ENCODE results near the gene TBC1D22A. TPM values are rescaled to one million over a fixed set of nuclear protein-coding genes. Genes with fewer than 3 reads are reported as not detected.

TBC1D22A gene
- total RNA-seq, 1 experiment from 2014 or later: 32.6 TPM

GRCh38 chr22:47155131-47155885 is 392.9 kb downstream of the TBC1D22A start:
- Mint-ChIP-seq H3K4me1 (ENCODE audit: low read depth, unreplicated experiment) (no peaks in the 10 kb centered on the region), H3K27ac (ENCODE audit: unreplicated experiment) (no peak overlapping the region), H3K27me3 (ENCODE audit: insufficient read depth, unreplicated experiment) (no peaks in the 10 kb centered on the region), H3K36me3 (ENCODE audit: insufficient read depth, unreplicated experiment) (peaks cover 18% of the 10 kb centered on the region), H3K4me3 (ENCODE audit: unreplicated experiment) (no peak overlapping the region), H3K9me3 (ENCODE audit: unreplicated experiment) (no peaks in the 10 kb centered on the region)
- no peak for TF ChIP-seq CTCF (IDR thresholded peaks at IDR 0.05; ENCODE audit: insufficient read depth in 1 of 2, low read depth in 1 of 2, low read length in 1 of 2, severe bottlenecking in 1 of 2, unreplicated experiment in 1 of 2)
- no peak overlapping the region for H3K4me3 ChIP-seq (ENCODE audit: low read depth, low read length)
- no peaks in the 10 kb centered on the region for H3K9me3 ChIP-seq
- CTCF ChIA-PET: no interaction called here
- H3K27me3 ChIP-seq (replicated peaks; ENCODE audit: control insufficient read depth, insufficient read depth, low read length): no peaks in the 10 kb centered on the region
- intact Hi-C loops (cut with micrococcal nuclease; ENCODE audit: unreplicated experiment): no loop called here
- no peaks in the 10 kb centered on the region for H3K4me1 ChIP-seq
- H3K36me3 ChIP-seq (ENCODE audit: control insufficient read depth, insufficient read depth, low read length): no peaks in the 10 kb centered on the region
- POLR2A ChIA-PET: no interaction called here
- BruUV-seq (replicated peaks): no TSS peak
- no peak for DNase-seq

DNA sequence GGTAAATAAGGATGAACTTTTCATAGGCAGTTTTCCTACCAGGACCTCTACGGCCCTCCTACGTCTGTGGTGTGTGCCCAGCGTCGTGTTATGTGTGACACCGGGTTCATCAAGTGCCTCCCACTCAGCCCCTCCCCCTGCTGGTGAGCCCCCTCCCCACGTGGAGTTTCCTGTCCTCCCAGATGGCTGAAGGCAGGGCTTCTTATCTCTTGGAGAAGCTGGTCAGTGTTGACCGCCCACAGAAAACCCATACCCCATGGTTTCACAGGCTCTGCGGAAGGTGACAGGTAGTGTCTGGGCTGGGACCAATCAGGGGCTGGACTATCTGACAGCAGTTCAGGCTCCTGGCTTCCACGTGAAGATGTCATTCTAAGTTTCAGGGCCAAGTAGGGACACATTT is 393.5 kb downstream of the TBC1D22A start:
- H3K27me3 Mint-ChIP-seq (ENCODE audit: insufficient read depth, unreplicated experiment): no peaks in the 10 kb centered on the region
- Histone ChIP-seq H3K9me3 (no peaks in the 10 kb centered on the region), H3K4me1 (no peaks in the 10 kb centered on the region), H3K4me3 (ENCODE audit: low read depth, low read length) (no peak overlapping the region), H3K27me3 (replicated peaks; ENCODE audit: control insufficient read depth, insufficient read depth, low read length) (no peaks in the 10 kb centered on the region), H3K36me3 (ENCODE audit: control insufficient read depth, insufficient read depth, low read length) (no peaks in the 10 kb centered on the region)
- CTCF ChIA-PET: no interaction called here
- no peaks in the 10 kb centered on the region for H3K9me3 Mint-ChIP-seq (ENCODE audit: unreplicated experiment)
- BruUV-seq (replicated peaks): no TSS peak
- H3K4me1 Mint-ChIP-seq (ENCODE audit: low read depth, unreplicated experiment): no peaks in the 10 kb centered on the region
- no peak overlapping the region for H3K27ac Mint-ChIP-seq (ENCODE audit: unreplicated experiment)
- no peak for DNase-seq
- H3K4me3 Mint-ChIP-seq (ENCODE audit: unreplicated experiment): no peak overlapping the region
- TF ChIP-seq CTCF (IDR thresholded peaks at IDR 0.05; ENCODE audit: insufficient read depth in 1 of 2, low read depth in 1 of 2, low read length in 1 of 2, severe bottlenecking in 1 of 2, unreplicated experiment in 1 of 2): no peak
- POLR2A ChIA-PET: no interaction called here
- intact Hi-C loops (cut with micrococcal nuclease; ENCODE audit: unreplicated experiment): no loop called here
- peaks cover 18% of the 10 kb centered on the region for H3K36me3 Mint-ChIP-seq (ENCODE audit: insufficient read depth, unreplicated experiment)

DNA sequence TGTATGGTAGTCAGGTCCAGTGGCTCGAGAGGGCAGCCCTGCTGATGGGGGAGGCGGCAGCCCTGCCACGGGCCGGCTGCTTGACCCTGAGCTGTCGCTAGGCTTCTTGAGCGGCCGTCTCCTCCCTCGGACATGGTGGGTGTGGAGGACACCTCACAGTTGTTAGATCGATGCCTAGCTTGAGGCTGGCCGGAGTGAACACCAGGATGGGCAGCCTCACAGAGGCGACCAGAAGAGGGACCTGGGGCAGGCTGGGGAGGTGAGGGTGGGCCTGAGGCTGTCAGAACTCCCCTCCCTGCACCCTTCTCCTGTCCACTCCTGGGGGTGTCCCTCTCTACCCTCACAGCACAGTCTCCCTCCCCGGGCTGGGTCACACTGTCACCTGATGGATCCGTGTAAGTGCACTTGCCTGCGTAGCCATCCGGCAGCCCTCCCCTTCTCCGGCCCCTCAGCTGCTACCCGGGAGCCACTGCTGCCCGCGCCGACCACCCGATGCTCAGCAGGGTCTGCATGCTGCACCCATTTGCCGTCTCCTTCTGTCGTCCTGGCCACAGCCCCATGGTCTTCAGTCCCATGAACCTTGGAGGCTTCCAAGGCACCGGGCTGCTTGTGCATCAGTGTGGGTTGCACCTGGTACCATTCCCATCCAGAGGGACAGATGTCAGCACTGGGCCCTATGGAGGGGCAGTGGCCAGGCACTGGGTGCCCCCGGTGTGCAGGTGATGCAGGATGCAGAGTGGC is 394.1 kb downstream of the TBC1D22A start:
- Mint-ChIP-seq H3K27me3 (ENCODE audit: insufficient read depth, unreplicated experiment) (no peaks in the 10 kb centered on the region), H3K4me3 (ENCODE audit: unreplicated experiment) (no peak overlapping the region), H3K36me3 (ENCODE audit: insufficient read depth, unreplicated experiment) (peaks cover 18% of the 10 kb centered on the region), H3K27ac (ENCODE audit: unreplicated experiment) (no peak overlapping the region), H3K4me1 (ENCODE audit: low read depth, unreplicated experiment) (no peaks in the 10 kb centered on the region), H3K9me3 (ENCODE audit: unreplicated experiment) (no peaks in the 10 kb centered on the region)
- no peak for TF ChIP-seq CTCF (IDR thresholded peaks at IDR 0.05; ENCODE audit: insufficient read depth in 1 of 2, low read depth in 1 of 2, low read length in 1 of 2, severe bottlenecking in 1 of 2, unreplicated experiment in 1 of 2)
- H3K27me3 ChIP-seq (replicated peaks; ENCODE audit: control insufficient read depth, insufficient read depth, low read length): no peaks in the 10 kb centered on the region
- DNase-seq: no peak
- ChIA-PET CTCF (no interaction called here), POLR2A (no interaction called here)
- no TSS peak for BruUV-seq (replicated peaks)
- intact Hi-C loops (cut with micrococcal nuclease; ENCODE audit: unreplicated experiment): no loop called here
- H3K4me1 ChIP-seq: no peaks in the 10 kb centered on the region
- no peak overlapping the region for H3K4me3 ChIP-seq (ENCODE audit: low read depth, low read length)
- no peaks in the 10 kb centered on the region for H3K36me3 ChIP-seq (ENCODE audit: control insufficient read depth, insufficient read depth, low read length)
- no peaks in the 10 kb centered on the region for H3K9me3 ChIP-seq
